HG03520 (cell line): ENCODE results near the gene RRP7A.
"Not testable (repeated sequence)": the region's sequence is repeated elsewhere in the genome, so short reads cannot be mapped to it uniquely, and the experiment has no call there.

Experiments used
- ATAC-seq: cut with Tn5 transposase; IDR thresholded peaks from one replicate; pipeline ENCODE4 v1.9.1; 2021; ENCODE audit warnings: mild to moderate bottlenecking, moderate library complexity; ENCODE audit not compliant: unreplicated experiment

Gene RRP7A

DNA sequence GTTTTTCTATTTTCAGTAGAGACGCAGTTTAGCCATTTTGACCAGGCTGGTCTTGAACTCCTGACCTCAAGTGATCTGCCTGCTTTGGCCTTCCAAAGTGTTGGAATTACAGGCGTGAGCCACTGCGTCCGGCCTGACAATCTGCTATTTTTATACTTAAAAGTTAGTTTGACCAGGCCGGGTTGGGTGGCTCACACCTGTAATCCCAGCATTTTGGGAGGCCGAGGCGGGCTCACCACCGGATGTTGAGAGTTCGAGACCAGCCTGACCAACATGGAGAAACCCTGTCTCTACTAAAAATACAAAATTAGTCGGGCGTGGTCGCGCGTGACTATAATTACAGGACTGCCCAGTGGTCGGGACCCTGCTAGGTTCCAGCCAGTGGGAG is 19.8 kb downstream of the RRP7A start:
- not testable (repeated sequence) for ATAC-seq

DNA sequence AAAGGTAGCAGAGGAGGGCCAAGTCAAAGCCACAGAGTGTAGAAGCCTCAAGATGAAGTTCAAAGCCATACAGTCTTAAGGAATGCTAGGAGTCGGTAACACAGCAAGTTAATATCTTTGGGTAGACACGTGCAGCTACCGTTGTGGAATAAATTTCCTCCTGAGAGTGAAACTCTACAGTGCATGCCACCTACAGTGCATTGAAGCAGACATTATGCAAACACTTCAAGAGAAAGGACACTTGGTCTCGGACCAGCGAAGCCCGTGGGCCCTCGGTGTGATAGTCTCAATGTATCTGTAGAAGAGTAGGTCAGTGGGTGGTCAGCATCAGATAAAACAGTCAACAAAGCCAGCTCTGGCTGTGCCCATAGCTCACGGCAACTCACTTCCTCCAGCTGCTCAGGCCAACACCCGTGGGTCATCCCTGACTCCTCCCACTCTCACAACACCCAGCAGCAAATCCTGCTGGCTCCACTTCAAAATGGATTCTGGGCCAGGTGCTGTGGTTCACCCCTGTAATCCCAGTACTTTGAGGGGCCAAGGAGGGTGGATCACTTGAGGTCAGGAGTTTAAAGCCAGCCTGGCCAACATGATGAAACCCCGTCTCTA is 24.0 kb downstream of the RRP7A start:
- ATAC-seq: not testable (repeated sequence)

DNA sequence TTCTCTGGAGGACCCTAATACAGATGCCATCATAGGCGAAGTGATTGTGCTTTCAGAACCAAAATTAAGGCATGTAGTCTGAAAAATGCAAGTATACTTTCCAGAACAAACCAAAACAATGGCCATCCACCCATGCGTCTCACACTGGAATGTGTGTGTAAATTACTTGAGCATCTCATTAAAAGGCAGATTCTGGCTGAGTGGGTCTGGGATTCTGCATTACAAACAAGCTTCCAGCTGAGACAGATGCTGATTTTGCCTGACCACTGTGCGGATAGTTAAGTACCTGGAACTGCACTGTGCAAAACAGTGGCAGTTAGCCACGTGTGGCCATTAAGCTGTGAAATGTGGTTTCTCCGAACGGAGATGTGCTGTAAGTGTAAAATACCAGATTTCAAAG is 26.2 kb downstream of the RRP7A start:
- no peak for ATAC-seq

DNA sequence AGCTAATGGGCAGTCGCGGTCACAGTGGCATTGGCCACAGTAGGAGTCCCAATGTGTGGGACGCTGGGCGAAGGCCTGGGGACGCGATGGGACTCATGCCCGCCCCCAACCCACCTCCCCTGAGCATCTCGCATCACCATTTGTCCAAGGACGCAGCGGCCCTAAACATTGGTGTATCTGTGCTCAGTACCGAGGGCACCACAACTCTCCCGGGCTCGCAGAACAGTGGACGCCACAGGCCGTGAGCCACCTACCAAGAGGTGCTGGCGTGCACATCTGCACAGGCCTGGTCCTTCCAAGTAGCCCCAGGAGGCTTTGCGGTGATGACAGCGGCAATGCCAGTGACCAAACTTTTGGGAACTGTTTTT is 27.3 kb downstream of the RRP7A start:
- ATAC-seq: no peak

DNA sequence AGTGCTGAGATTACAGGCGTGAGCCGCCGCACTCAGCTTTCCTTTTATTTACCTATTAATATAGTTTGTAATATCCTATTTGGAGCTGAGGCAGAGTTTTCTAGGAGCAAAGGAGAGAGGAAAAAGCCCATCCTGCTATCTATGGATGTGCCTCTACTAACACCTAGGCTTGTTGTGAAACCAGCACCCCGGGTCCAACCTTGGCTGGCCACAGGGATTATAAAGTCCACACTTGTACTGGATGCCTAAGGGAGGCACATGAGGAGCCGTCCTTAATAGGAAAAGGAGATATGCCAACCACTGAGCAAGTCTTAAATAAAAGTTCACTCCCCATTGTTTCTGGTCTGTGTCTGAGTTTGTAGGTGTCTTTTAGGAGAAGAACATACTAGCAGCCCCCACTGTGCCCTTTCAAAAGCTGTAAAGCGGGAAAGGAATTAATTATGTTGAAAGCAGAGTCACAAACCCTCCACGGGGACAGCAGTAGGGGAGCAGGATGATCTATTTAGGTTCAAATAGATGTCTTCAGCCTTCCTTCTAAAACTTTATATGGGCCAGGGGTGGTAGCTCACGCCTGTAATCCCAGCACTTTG is 29.3 kb downstream of the RRP7A start:
- no peak for ATAC-seq

DNA sequence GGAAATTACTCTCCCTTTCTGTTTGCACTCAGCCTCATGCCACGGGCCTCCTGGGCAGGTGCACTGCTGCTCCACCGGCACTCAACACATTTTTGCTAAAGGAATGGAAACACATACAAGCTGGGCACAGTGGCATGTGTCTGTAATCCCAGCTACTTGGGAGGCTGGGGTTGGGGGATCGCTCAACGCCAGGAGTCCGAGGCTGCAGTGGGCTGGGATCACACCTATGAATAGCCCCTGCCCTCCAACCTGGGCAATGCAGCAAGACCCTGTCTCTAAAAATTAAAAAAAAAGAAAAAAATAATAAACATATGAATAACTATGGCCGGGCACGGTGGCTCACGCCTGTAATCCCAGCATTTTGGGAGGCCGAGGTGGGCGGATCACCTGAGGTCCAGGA is 30.6 kb downstream of the RRP7A start:
- no peak for ATAC-seq

DNA sequence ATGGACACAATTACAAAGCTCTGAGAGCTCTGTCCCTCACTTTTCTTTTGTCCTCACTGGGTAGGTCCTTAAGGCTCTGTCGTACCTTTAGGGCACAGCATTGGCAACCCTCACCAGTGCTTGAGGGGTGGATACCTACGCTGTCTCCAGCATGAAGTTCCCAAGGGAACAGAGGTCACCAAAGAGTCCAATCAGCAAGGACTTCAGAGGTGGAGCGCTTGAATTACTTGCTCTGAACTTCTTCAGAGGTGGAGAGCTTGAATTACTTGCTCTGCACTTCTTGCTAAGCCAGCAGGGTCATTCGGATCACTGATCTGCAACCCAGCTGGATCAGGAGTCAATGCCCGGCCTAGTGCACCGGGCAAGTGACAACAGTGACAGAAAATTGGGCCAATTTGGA is 35.1 kb downstream of the RRP7A start:
- ATAC-seq: no peak

DNA sequence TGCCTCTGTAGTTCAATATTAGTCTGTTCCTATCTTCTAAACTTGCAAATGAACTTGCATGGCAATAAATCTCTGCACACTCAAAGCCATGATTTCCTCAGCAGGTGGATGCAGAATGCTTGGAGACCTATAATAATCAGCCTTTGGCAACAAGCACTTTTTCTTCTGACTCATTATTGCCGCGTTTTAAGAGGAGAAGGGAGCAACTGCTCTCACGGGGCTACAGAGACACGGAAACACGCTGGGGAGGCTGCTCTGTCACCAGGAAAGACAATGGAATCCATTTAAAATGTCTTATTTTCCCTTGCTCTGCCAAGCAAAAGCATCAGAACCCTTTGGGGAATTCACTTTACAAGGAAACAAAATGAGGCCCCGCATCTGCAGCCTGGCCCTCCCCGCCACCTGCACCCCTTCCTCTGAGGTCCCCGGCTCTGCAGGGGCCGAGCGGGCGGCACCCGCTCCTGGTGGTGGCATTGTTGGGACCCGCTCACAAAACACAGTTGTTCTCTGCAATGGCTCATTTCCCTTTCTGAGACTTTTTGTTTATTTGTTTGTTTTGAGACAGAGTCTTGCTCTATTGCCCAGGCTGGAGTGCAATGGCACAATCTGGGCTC is 35.9 kb downstream of the RRP7A start:
- ATAC-seq: not testable (repeated sequence)

DNA sequence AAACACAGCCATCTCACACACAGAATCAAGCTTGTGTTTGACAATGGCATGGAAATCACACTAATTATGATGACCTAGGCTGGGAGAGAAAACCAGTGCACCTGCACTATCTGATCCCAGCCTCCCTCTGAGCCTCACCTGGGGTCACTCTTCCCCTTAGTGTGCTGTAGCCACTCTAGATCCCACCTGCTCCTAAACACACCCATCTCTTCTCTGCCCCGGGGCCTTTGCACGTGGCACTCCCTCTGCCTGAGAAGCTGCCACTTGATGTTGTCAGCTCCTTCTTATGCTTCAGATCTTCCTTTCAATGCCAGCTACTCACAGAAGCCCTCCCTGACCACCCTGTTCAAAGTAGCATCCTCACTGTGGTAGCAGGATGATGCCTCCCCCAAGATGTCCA is 44.5 kb downstream of the RRP7A start:
- ATAC-seq: no peak

DNA sequence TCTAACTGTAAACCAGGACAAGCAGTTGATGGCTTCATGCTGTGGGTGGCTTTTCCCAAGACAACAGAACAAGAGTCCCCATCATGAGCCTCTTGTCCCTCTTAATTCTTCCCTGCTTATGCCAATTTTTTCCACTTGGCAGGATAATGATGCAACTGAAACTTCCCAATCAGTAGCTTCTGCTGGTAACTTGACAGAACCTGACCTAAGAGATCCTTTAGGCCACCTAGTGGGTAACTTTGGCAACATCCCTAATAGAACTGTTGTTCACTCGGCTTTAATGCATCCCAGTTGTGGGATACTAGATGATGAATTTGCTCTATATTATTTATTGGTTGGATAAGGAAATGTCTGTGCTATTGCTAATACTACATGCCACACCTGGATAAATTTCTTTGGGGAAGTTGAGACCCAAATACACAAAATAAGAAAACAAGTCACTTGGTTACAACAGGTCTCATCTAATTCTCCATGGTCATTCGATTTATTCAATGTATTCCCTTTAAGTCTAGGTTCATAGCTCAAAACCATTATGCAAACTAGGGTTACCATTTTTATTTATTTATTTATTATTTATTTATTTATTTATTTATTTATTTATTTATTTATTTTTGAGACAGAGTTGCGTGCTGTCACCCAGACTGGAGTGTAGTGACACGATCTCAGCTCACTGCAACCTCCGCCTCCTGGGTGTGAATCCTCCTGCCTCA is 46.0 kb downstream of the RRP7A start:
- no peak for ATAC-seq

DNA sequence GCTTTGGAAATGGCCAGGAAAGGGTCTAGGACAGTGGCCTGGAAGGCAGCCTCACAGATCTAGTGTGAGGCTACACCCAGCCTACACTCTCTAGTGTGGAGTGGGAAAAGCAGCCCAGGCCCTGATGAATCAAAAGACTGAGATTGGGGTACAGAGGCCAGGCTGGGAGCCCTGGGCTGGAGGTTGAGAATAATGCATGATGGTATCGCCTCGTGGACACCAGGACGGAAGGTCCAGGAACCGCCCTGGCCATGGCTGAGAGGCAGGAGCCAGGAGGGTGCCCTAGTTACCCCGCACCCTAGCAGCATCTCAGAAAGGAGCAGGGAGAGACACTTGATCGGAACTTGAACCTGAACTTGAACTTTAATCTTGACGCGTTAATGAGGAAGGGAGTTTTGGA is 46.9 kb downstream of the RRP7A start:
- ATAC-seq: no peak

DNA sequence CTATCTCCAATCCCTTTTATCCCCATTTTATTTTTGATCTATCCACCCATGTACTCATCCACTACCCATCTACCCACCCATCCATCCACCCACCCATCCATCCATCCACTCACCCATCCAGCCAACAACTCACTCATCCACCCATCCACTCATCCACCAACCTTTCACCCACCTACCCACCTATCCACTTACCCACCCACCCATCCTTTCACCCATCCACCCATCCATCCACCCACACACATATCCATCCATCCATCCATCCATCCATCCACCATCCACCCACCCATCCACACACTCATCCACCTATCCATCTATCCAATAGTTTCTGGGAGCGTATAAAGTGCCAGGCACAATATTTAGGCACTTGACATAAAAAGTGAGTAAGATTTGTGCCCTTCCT is 48.2 kb downstream of the RRP7A start:
- ATAC-seq: no peak

DNA sequence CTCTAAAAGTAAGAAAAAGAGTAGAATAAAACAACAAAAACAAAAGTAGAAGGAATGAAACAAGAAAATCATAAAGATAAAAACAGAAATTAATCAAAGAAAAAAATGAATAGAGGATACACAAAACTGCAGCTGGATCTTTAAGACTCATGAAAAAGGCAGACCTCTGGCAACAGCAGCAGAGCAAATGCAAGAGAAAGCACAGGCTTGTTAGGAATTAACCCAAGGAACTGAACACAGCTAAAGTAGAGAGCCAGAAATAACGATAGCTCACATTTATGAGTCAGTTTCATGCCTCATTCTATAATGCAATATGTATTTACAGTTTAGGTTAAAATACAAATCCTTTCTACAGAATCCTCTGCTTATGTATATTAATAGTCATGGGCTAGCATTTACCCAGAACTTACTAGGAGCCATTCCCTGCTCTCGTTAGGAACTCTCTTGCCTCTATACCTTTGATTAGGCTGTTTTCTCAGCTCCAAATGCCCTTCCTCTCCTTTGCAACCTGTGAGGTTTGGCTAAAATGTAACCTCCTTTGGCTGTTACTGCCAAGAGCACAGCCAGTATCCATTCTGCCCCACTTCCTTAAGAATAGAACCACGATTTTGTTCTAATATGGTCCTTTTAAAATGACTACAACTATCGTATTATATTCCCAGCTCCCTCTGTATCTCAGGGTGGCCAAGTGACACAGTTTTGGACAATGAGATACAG is 49.1 kb downstream of the RRP7A start:
- ATAC-seq: no peak

DNA sequence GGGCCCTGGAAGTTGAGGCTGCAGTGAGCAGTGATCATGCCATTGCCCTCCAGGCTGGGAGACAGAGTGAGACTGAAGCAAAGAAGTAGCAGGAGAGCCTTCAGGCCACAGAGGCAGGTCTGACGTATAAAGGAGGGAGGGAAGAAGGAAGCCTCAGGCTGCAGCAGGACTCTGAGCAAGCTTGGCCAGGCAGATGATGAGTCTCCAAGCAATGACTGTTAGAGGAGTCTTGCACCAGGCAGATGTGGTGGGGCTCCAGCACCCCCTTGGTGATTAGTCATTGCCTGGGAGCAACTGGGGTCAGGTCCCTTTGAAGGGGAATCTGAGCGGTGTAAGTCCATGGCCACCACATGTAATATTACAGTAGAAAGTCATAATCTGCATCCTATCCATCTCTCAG is 50.8 kb downstream of the RRP7A start:
- ATAC-seq: no peak

DNA sequence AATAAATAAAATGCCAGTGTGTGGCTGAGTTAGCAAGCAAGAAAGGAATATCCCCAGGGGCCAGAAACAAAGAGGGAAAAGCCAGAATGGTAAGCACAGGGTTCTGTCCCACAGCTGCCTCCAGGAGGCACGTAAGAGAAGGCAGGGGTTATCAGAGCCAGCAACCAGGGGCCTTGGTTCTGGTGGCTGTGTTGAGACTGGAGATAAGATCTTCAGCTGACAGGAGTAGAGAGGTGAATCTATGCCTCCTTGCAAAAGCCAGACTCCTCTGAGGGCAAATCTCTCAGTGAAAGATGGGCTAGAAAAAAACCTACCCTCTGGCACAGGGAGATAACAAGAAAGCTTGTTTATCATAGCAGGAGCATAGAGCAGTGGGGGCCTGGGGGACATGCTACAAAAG is 57.6 kb downstream of the RRP7A start:
- no peak for ATAC-seq

DNA sequence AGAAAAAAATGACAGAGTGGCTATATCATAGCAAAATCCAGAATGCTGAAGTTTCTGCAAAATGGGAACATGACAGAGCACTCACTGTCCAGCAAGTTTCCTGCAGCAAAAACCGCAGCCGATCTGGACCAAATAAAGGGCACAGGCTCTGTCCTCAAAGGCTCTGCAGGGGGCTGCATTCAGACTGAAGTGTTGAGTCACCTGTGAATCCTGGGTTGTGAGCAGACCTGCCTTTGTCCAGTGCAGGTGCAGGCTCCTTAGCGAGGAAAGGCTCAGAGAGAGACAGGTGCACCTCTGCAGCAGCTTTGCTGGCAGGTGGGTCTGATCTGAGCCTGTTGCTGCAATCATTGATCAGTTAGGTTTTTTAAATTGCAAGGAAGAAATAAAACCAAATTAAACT is 58.1 kb downstream of the RRP7A start:
- no peak for ATAC-seq
